Measurements from ENCODE around the gene BAG1.

BAG1 gene

DNA sequence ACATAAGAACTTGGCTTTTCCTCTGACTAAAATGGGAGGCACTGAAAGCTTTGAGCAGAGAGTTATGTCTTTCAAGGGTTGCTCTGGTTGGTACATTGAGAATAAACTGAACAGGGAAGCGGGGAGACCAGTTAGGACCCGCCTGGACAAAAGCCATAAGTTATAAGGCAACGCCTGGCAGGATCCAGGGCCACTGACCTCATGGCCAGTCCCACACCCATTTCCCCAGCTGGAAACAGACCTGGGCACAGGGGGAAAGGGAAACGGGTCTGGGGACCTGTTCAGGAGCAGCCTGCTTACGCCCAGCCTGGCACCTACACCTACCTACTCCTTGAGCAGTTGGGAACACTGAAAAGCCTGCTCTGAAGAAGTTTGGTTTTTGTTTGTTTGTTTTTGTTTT, 23.2 kb downstream of the BAG1 start:
- DNase-seq = no peak

DNA sequence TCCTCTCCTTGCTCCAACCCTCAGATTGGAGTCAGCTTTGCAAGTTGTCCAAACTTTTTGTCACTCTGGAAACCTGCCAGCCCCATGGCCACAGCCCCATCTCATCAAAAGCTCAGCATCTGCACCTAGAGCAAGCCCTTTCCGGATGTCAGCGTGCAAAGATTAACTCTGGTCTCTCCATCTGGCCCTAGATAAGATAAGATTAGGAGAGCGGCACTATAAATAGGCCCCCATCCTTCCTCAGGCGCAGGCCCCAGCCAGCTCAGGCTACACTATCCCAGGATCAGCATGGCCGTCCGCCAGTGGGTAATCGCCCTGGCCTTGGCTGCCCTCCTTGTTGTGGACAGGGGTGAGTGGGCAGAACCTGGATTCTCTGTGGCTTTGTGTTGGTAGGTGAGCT, 24.6 kb downstream of the BAG1 start, which contains the start of gene SPINK4:
TSS of gene SPINK4 (plus strand) at position 247 of the 400 bp plus-strand sequence. CDS start at position 289, 42 bp downstream.
- DNase-seq = no peak

DNA sequence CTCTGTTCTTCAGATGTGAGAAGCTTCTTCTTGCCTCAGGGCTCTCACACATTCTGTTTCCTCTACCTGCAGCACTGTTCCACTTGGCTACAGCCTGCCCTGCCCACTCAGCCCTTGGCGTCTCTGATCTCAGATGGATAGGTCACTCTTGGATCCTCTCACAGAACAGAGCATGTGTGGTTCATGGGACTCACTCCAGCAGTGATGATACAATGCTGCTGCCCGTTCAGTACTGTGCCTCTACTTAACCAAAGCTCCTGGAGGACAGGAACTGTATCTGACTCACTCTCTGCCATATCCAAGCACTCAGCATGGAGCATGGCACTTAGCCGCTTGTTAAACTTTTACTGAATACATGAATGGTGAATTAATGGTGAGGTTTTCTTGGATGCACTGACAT, 27.9 kb downstream of the BAG1 start:
- peak in 1 of 2 experiments; percentile 4 for DNase-seq

DNA sequence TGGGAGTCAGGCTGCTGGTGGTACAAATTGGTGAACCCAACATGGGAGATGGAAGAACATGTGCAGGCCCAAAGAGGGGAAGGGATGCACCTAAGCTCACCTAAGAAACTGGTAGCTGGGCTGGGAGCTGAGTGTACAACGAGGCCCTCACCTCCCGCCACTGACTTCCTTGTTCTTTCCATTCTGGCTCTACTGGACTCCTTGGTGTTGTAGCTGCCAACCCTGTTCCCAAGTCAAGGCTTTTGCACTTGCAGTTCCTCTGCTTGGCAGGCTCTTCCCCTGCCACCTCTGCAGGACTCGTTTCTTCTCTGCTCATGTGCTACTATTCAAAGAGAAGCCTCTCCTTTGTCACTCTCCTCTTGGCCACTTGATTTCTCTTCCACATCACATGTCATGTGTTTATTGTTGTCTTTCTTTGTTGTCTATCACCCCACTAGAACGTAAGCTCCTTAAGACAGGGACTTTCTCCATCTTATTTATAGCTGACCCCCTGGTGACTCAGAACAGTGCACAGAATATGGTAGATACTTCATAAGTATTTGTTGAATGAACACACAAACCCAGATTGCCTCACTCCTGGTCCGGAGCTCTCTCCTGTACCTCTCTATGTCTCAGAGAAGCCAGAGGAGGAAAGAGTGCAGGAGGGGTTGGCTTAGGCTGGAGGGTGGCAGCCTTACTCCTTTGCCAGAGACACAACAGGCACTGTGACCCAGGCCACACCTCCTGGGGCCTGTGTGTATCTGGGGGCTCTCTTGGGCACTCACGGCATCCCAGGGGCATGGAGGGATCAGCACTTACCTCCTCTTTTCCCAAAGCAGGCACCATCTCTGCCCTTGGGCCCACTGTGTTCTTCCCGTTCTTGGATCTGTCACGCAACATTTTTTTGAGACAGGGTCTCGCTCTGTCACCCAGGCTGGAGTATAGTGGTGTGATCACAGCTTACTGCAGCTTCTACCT, 29.7 kb downstream of the BAG1 start:
- no peak for DNase-seq

DNA sequence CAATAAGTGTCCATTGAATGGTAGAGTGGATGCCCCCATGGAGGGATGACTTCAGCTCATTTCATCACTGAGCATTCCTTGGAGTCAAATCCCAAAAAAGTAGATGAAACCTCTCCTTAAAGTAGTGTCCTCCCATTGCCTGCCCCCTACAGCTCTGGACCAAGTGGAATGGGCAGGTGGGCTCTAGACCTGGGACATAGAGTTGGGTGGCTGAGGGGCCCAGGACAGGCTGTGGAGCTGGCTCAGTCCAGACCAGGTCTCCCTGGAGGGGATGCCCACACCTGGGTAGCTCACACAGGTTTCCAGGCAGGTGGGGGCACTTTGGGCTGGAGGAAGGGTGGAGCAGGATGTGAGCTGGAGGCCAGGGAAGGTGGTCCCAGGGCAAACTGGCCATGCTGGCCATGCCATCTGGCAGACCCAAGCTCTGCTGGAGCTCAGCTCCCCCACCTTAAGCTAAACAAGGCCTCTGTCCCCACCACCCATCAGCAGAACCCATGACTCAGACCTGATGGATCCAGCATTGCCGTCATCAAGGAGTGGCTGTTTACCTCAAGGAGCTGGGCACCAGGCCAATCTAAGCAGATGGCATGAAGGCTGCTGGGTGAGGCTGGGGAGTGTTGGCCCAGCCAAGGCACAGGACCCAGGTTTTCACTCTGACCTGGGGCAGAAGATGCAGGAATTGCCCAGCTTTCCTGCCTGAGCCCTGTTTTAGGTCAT, 30.7 kb downstream of the BAG1 start:
- DNase-seq = peak in 1 of 2 experiments; percentile 27

DNA sequence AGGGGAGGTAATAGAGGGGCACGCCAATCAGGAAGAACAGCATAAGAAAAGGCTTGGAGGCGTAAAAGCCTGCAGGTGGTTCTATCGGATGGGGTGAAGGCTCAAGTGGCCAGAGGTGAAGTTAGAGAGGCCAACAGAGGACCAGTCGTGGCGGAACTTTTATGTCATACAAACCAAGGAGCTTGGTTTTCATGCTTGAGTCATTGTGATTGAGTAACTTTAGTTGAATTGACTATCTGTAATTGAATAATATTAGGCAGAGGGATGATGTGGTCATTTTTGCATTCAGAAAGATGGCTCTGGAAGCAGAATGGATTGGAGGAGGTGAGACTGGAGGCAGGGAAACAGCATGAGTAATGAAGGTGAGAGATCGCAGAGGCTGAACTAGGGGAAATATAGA, 31.7 kb downstream of the BAG1 start:
- no peak for DNase-seq

DNA sequence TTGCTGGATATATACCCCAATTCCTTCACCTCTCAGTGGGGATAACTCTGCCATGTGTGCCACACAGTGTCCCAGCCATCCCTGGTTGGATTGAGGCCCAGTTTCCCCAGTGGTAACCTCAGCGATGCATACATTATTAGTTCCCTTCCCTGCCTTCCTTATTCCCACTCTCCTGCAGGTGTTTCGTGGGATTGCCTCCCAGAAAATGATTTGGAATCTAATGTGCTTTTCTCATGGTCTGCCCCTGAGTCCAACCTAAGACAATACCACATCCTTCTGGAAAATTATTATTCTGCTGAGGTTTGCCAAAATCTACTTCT, 32.9 kb downstream of the BAG1 start:
- no peak for DNase-seq

DNA sequence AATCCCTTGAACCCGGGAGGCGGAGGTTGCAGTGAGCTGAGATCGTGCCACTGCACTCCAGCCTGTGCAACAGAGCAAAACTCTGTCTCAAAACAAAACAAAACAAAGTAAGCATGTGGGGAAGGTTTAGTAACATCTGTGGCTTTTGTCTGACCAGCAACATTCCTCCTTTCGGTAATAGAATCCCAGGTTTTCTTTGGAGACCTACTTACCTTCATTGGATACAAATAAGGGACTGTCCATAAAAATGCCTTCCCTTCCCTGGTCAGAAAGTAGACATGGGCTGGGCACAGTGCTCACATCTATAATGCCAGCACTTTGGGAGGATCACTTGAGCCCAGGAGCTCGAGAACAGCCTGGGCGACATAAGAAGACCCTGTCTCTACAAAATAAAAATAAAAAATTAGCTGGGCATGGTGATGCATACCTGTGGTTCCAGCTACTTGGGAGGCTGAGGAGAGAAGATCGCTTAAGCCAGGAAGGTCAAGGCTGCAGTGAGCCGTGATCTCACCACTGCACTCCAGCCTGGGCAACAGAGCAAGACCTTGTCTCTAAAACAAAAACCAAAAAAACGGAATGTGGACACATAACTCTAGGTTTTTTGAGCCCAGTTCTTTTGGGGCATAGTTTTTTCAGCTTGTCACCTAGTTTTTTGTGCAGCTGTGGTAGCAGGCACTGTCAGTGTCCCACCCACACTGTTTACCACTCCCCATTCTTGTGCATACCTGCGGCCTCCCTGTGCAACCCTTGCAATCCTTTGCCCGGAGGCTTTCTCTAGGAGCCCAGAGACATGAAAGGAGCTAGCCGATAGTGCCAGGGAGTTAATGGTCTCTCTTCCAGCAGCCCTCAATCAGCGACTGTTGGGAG, 33.5 kb downstream of the BAG1 start:
- no peak for DNase-seq

DNA sequence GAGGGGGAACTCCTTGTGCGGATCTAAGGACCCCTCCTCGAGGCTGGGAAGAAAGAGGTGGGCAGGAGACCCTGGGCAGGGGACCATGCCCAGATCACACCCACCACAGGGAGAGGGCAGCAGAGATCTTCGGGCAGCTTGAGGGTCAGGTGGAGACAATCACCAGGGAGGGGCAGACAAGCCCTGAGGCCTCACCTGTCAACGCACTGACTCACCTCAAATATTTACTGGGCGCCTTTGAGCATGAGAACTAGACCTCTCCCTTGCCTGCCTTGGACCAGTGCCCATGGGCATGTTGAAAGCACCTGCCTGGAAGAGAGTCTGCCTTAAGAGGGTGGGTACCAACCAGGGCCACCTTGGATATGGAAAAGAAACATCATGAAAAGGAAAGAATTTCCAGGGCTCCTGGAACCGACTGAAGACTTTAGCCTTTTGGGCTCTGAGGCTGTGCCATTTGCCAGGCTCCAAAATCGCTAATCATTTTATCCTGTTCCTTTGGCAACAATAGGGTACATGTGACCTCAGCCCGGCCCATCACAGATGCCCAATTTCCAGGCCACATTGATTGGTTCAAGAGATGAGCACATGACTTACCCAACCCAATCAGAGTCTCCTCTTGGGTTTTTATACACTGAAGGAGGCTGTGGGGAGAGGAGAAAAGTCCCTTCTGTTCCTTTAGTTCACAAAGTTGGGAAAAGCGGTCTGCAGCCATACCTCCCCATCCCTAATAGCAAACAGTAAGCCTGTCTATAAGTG, 35.0 kb downstream of the BAG1 start:
- DNase-seq = peak; percentile 66 to 90

DNA sequence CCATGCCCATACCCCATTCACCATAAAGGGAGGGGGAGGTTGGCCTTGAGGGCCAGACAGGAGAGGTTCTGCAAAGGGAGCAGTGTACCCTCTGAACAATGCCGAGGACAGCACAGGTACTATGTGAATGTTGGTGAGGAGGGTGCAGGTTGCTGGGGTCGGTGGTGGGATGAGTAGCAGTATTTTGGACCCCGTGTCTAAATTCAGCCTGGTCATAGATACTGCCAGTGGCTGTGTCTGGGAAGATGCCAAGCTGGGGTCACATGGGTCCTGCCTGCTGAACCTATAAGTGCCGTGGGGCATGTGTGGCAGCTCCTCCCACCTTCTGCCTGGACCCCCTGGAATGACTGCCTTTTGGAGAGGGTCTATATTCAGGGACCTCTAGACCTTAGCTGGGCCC, 35.9 kb downstream of the BAG1 start:
- DNase-seq = no peak

DNA sequence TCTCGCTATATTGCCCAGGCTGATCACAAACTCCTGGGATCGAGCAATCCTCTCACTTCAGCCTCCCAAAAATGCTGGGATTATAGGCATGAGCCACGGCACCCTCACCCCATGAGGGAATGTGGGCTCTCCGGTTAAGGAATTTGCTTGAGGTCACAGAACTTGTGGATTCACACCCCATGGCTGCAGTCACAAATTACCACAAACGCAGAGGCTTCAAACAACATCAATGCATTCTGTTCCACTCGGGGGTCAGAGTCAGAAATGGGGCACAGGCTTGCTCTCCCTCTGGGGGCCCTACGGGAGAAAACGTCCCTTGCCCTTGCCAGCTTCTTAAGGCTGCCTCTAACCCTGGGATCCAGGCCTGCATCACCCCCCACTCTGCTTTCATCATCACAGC, 36.8 kb downstream of the BAG1 start:
- DNase-seq = no peak

DNA sequence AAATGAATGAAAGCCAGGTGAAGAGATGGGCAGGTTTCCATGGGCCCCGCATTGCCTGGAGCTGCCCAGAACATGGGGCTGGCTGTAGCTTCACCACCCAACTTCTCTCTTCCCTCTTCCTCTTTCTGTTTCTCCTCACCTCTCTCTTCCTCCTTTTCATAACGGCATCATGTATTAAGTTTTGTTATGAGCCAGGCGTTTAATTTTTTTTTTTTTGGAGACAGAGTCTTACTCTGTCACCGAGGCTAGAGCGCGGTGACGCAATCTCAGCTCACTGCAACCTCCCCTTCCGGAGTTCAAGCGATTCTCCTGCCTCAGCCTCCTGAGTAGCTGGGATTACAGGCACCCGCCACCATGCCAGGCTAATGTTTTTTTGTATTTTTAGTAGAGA, 37.5 kb downstream of the BAG1 start:
- DNase-seq = no peak

DNA sequence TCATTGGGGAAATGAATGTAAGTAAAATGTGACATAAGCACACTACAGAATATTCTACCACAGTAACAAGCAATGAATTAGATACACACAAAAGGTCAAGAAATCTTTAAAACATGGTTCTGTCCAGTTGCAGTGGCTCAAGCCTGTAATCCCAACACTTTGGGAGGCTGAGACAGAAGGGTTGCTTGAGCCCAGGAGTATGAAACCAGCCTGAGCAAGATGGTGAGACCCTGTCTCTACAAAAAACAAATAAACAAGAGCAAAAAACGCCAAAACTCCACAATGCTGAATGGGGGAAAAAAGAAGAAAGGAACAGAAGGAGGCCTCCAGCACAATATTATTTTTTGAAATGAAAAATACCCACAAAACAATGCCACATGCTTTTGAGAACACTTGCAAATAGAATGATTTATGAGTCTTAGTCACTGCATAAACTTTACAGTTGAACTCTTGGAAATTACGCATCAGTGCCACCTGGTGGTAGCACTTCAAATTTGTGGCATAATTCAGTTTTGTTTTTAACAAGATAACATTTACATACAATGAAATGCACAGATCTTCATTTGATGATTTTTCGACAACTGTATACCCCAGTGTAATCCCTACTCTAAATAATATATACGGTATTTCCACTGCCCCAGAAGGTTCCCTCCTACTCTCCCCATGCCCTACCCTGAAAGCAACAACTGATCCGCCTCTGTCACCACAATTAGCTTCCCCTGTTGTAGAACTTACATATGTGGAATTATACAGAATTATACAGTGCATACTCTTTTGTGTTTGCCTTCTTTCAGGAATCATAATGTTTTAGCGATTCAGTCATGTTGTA, 39.0 kb downstream of the BAG1 start:
- peak; percentile 48 to 69 for DNase-seq

DNA sequence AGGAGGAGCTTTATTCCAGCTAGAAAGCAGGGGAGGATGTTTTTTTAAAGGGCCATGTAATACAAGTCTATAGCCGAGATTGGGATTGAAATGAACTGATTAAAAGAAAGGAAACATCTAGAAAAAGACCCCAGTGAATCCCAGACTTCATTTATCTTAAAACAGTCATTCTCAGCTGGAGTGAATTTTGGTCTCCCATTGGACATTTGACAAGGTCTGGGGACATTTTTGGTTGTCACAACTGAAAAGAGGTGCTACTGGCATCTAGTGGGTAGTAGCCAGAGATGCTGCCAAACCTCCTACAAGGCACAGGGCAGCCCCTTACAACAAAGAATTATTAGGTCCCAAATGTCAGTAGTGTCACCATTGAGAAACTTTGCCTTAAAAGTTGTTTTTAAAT, 40.8 kb downstream of the BAG1 start:
- no peak for DNase-seq

DNA sequence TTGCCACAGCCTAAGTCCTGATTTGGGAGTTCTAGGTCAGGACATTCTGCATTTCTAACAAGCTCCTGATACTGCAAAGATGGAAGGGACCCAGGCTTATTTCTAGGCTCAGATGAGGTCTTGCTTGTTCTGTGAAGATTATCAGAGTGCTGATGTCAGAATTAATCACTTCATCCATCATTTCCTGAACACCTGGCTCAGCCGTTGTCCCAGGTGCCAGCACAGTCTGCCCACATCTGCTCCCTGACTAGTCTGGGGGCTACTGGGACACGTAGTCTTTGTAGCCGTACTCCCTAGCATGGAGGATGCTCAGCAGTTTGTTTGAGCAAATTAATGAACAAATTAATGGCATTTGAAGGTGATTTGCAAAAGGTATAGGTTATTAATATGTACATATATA, 42.5 kb downstream of the BAG1 start:
- no peak for DNase-seq

DNA sequence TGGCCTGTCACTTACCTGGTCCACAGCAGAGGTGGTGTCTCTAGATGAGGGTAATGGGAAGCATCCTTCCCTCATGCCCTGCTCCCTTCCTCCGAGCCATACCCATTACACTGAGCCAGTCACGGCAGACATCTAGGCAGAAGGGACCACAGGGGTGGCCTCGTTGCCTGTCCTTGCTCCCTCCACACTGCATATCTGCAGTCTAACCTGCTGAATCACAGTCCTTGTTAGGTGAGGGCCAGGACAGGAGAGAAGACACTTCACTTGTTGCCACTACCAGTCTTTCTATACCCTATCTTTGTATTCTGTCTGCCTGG, 43.0 kb downstream of the BAG1 start:
- no peak for DNase-seq

DNA sequence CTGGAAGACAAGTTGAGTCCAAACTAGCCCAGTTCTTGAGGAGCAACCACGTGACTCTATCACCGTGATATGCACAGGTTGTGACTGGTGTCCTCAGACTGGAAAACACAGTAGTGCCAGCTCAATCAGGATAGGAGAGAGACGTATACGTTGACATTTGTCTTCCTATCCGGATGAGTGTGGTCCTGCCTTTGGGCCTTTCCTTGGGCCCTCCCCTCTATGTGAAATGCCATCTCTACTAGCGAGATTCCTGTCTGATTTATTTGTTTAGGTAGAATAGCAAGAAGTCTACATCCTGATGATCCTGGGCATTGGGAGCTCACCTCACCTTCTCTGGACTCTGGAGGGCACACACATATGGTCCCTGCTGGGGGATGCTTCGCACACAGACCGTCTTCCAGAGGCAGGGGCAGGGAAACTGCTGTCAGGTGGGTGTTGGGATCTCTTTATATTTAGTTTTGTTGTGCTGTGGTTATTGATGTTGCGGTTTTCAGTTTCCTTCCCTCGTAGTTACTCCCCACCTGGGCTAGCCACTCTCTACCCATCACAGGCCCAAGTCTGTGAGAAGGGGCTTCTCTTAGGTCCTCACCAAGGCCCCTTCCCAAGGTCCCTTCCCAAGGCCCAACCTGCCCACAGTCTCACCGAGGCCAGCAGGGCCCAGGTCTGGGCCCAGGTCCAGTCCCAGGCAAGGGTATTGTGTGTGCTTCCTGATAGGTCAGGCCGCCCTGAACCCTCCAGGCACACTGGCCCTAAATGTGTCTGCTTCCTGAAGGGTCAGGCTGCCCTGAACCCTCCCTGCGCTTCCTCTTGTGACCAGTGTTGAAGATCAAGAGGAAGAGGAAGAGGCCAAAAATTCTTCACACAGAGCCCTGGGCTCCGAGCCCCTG, 43.6 kb downstream of the BAG1 start:
- no peak for DNase-seq

DNA sequence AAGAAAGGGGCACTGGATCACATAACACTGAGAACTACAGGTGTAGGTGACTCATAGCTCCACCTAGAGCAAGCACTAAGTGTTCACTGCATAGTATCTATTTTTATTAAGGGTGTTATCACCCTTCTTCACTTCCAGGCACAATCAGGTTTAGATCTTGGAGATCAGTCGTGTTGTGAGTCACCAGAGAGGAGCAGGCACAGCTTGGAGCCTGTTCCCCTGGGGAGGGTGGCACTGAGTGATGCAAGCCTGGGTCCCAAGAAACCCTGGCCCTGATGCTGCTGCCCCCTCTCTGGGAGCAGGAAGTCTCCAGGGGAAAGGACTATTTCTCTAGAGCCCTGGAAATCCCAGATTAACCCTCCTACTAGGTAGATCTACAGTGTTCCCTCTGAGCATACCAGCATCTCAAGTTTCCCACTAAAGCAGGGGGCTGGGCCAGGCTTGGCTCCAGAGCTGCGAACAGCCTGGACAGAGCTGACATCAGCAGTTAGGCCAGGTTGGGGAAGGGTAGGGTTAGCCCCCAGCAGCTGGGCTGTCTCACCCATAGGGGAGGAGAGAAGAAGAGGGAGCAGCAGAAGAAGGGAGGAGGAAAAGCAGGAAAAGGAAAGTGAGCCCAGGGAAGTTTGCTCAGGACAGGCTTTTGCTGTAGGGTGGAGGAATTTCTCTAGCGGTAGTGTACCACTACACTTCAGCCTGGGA, 52.7 kb downstream of the BAG1 start:
- no peak for DNase-seq

DNA sequence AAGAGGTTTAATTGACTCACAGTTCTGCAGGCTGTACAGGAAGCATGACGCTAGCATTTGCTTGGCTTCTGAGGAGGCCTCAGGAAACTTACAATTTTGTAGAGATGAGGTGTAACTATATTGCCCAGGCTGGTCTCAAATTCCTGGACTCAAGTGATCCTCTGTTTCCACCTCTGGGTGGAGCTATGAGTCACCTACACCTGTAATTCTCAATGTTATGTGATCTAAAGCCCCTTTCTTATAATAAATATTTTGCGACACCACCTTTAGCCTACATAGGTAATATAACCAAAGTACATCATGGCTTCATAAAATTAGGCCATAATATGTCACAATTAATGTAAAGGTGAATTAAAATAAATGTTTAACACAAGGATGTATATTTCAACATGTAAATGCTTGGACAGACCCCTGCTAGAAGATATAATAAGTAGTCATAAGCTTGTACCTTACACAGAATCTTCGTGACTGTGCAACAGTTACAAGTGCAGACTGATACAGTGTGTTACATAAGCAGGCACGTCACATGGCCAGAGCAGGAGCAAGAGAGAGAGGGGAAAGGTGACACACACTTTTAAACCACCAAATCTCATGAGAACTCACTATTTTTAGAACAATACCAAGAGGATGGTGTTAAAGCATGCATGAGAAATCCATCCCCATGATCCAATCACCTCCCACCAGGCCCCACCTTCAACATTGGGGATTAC, 54.3 kb downstream of the BAG1 start:
- DNase-seq = no peak
